Islet precursor cell (in vitro differentiated cells): Measurements from ENCODE around the gene LPP.

Experiments
- DNase-seq: peaks from one replicate; pipeline ENCODE4 v3.0.0-alpha.2; 2018

LPP gene

GRCh38 chr3:188255190-188255589, 101.2 kb downstream of the LPP start:
- DNase-seq, result no peak

DNA sequence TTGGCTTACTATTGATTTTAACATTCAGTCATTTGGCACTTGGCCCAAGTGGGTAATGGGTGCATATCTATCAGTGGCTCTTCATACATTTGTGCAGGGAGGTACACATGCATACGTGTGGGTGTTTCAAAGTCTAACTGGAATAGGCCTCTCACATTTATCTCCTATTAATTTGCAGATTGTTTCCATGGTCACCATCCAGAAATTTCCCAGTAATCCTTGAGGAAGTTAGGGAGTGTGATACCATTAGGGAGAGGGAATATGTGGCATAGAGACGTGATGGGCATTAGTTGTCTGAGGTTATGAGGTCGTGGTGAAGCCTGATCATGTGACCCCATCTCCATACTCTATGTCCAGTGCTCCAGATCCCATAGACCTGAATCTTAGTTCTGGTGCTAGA, 102.8 kb downstream of the LPP start:
- no peak for DNase-seq

DNA sequence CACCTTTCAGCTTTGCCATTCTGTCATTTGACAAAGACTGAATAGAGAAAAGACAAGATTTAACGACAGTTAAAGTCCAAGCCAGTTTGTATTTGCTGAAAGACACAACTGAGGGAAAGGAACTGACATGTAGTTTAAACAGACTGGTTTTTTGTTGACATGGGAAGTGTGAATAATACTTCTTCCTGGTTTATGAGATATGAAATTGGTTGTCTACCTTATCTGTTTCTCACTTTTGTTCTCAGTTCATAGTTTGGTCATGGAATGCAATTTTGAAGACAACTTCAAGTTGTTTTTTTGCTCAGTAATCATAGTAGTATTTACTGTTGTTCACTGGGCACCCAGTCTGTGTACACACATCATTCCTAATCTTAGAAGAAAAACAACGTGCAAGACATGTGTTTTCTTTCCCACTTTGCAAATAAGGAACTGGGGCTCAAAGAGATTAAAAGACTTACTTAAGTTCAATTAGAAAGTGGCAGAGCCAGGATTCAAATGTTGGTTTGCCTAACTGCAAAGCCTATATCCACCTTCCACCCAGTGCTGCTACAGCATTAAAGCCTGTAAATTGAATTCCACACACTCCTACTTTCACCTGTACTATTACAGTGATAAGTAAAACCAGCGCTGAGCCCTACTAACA, 103.5 kb downstream of the LPP start:
- no peak for DNase-seq

DNA sequence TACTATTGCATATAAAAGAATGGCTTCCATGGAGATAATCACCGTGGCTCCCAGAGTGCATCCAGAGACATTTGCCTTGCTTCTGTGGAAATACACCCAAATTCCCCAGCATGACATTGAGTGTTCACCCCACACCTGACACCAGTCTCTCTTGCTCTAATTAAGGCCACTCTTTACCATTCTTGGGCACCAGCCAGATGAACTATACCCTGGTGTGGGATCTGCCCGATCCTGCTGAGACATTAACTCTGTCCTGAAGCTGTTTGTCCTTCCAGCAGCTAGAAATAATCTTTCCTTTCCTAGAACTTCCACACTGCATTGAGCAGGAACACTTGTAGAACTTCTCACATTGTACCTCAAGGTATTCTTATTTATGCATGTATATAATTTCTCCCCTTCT, 105.2 kb downstream of the LPP start:
- DNase-seq, result no peak

- DNase-seq, result no peak
Measured at GRCh38 chr3:188259596-188259995, 105.6 kb downstream of the LPP start.

DNA sequence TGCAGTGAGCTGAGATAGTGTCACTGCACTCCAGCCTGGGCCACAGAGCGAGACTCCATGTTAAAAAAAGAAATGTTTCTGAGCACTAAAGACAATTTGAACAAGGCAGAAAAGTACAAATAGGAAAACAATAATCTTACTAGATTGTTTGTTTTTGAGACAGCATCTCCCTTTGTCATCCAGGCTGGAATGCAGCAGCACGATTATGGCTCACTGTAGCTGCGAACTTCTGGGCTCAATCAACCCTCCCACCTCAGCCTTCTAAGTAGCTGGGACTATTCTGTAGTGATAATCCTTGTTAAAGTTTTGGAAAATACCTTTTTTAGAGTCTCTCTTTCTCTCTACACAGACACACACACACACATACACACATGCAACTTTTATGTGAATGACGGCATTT, 107.1 kb downstream of the LPP start:
- no peak for DNase-seq

DNA sequence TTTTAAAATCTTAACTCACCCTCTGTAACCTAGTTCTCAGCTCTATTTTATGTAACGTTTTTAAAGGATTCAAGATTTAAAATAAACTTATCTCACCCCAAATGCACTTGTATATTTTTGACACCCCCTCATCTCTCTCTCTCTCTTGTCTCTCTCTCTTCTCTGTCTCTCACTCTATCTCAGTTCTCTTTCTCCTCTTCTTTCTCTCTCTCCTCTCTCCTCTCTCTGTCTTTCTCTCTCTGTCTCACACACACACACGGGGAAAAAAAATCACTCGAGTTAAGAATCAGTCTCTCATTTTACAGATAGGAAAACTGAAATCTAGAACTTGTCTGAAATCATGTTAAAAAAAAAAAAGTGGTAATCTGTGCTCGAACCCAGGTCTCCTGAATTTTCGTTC, 108.5 kb downstream of the LPP start:
- no peak for DNase-seq

DNA sequence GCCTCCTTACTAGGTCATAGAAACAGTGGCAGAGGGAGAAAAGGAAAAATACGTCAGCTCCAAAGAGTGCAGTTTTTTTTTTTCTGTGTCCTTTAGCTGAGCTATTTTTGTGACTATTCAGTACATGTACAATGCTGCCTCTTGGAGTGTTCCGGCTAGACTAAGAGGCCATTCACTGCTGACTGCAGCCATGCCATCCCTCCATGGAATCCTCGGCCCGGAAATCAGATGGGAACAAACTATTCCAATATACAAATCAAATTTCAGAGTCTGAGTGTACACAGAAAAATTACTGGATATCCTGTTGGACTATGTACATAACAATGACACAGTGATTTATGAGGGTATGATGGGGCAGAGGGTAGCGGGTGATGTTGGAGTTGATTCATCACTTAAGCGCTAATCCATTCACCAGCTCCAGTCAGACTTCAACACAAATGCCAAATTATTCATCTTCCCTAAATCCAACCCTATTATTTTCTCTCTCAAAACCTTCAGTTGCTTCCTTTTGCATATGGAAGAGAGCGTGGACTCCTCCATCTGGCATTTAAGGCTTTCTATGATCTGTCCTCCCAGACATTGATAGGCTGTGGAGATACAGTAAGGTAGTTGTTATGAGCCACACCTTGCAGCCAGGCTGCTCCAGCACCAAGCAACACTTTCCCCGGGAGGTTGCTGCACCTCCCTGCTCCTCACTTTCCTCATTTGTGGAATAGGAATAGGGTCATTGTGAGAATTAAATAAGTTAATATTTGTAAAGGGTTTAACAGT, 109.1 kb downstream of the LPP start:
- DNase-seq, result no peak

DNA sequence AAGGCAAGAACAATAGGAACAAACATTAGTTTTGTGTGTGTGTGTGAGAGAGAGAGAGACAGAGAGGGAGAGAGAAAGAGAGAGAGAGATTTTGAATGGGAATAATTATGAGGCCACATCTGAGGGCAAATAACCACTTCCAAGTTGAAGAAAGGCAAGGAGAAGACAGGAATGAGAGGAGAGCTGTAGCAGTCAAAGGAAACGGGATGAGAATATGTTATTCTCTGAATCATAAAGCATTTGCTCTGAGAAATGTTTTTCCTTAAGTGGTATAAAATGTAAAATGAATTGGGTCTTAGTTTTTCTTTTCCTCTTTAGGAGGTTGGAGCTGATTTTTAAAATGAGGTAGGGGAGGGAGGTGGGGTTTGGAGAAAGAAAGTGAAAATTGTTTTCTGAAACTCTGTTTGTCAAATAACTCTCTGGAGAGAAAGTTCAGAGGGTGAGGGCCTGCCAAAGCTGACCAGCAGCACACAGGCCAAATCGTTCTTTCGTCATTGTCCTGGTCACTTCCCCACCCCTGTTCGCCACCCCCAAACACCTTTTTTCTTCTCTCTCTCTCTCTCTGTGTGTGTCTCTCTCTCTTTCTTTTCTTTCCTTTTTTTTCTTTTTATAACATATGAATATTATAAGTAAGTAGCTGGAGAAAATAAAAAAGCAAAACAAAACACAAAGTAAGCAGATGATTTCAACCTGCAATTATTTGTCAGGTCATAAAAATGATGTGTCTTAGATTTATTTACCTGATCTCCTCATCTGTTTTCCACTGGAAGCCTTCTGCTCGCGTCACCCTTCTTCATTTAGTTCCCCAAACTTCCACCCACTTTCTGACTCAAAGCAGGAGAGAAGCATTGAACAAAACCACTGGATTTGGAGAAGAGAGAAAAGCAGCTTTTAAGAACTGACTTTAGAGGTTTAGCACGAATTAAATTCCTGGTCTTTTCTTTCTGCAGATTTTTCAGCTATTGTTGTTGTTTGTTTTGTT, 110.6 kb downstream of the LPP start:
- no peak for DNase-seq

- DNase-seq, result no peak
Measured at GRCh38 chr3:188266562-188267274, 112.8 kb downstream of the LPP start.

DNA sequence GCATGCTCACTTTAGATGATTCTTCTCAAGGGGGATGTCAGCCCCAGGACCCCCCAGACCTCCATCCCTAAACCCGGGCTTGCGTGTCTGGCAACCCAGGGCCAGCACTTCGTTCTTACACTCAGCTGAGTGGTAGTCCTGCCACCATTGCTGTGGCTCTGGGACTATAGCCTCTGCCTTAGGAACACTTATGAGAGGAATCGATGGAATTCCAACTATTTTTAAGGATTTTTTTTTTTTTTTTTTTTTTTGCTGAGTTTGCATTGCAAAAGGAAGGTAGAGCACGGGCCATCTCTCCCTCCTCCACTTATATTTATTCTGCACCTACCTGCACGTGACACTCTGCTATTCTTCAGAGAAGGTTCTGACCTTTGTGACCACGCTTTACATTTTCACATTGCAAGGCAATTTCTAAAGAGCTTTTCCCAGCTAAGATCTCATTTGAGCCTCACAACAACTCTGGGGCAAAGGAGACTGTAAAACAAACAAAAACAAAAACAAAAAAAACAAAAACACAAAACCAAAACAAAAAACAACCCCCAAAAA, 113.9 kb downstream of the LPP start:
- no peak for DNase-seq

GRCh38 chr3:188268336-188268735, 114.4 kb downstream of the LPP start:
- no peak for DNase-seq

DNA sequence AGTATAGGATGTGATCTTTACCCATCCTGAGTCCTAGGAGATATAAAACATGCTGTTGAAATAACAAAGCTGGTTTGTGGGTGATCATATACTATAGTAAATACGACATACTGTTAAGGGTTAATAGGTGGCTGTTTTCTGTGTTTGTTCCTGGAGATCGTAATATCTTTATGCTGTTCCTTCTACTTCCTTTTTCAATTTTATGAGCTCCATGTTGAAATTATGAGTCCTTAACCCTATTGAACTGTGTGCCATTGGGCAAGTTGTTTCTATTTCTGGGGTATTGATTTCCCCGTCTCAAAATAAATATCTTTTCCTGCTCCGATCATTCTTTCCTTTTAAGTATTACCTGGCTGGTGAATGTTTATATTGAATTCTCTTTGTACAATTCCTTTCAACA, 115.1 kb downstream of the LPP start:
- no peak for DNase-seq

DNA sequence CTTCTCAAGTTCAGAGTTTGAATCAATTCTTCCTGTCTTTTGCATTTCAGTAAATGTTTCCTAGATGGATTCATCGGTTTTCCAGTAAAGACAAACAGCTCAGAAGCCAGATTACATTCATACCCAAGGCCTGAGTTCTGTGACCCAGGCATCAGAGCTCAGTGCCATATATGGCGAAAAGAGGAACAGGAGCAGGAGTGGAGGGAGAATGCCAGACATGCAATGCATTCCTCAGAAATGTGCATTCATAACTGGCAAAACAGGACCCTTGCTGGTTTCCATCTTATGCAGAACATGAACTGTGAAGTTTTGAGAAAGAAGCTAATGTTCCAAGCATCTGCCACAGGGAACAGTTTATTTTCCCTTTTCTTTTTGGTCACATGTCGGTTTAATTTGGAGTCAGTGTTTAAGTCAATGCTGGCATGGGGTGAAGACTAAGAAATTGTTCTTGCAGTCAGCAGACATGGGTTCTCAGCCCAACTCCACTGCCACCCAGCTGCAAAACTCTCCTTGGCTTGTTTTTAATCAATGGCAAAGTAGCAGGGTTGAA, 116.5 kb downstream of the LPP start:
- DNase-seq, result peak; percentile 88

DNA sequence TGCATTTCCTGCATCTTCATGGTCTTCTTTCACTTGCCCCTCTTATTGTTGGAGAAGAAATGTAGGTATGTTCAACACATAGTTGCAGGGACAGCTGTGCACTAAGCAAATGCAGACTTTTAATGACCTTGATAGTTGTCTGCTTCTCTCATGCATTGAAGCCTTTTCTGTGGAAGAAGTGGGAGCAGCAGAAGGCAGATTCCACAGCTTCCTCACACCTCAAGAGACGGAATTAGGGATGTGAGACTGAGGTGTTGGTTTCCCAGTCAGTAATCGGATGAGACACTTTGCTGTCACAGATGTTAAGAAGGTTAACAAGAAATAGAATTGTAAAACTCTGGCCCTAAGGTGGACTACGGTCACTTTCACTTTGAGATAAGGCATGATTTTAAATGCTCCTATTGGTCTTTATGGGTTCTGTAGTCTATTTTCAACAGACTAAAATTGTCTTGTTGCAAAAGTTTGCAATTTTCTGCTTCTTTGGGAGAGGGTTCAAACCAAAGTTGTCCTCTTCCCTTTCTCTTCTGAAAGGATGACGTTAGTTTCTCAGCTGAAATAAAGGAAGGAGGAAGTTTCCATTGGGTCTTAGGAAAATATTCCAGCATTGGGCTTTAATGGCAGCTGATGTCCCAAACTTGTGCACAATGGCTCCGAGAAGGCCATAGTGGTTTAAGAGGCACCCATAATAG, 117.4 kb downstream of the LPP start:
- no peak for DNase-seq

- DNase-seq, result no peak
Measured at GRCh38 chr3:188272481-188273372, 118.8 kb downstream of the LPP start.

GRCh38 chr3:188274249-188274915, 120.4 kb downstream of the LPP start:
- DNase-seq, result no peak

GRCh38 chr3:188276375-188276774, 122.4 kb downstream of the LPP start:
- DNase-seq, result no peak

DNA sequence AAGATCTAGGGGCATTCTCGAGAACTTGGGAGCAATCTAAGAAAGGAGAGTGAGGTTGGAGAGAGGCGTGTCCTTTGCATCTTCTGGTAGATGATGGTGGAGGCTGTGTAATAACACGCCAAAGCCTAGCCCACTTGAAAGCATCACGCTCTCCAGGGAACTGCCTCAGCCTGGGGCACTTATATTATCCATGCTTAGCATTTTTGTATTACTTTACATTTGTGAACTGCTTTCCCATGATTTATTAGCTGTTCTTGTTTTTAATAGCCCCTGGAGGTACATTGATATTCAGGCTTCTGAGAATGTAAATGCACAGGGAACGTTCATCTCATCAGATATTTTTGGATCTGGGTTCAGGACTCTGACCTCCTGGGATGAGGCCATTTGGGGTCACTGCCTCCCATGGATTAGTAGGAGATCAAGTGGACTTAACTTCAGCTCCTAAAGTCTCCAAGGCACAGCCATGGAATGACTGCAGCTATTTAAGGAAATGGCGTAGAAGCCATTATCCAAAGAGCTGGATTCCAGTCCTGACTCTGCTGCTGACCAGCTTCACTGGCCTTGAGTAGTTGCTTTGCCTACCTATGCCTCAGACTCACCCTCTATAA, 124.9 kb downstream of the LPP start:
- no peak for DNase-seq
